ENCODE data around the gene CRHR2.
"Not testable (repeated sequence)": the region's sequence is repeated elsewhere in the genome, so short reads cannot be mapped to it uniquely, and the experiment has no call there.

Gene CRHR2

GRCh38 chr7:30682212-30683083 lies at the start of gene CRHR2:
TSS of gene CRHR2 (minus strand) at chr7:30682456. CDS start at chr7:30682280, 176 bp downstream.
- DNase-seq (ENCODE audit: low read depth in 2 of 3, low spot score in 1 of 3) = no peak

GRCh38 chr7:30731581-30731980 lies 49.3 kb upstream of the CRHR2 start:
- no peak for DNase-seq (ENCODE audit: low read depth in 2 of 3, low spot score in 1 of 3)

- no peak for DNase-seq (ENCODE audit: low read depth in 2 of 3, low spot score in 1 of 3)
Measured at GRCh38 chr7:30730996-30731395, 48.7 kb upstream of the CRHR2 start.

GRCh38 chr7:30730097-30730496 lies 47.8 kb upstream of the CRHR2 start:
- no peak for DNase-seq (ENCODE audit: low read depth in 2 of 3, low spot score in 1 of 3)

- DNase-seq (ENCODE audit: low read depth in 2 of 3, low spot score in 1 of 3) = no peak
Measured at GRCh38 chr7:30729642-30730041, 47.4 kb upstream of the CRHR2 start.

GRCh38 chr7:30728591-30729100 lies 46.4 kb upstream of the CRHR2 start:
- no peak for DNase-seq (ENCODE audit: low read depth in 2 of 3, low spot score in 1 of 3)

- DNase-seq (ENCODE audit: low read depth in 2 of 3, low spot score in 1 of 3) = peak in 2 of 3 donors; percentile 11 to 16
Measured at GRCh38 chr7:30727061-30727945, 45.0 kb upstream of the CRHR2 start.

- DNase-seq (ENCODE audit: low read depth in 2 of 3, low spot score in 1 of 3) = no peak
Measured at GRCh38 chr7:30726296-30727006, 44.2 kb upstream of the CRHR2 start.

- no peak for DNase-seq (ENCODE audit: low read depth in 2 of 3, low spot score in 1 of 3)
Measured at GRCh38 chr7:30723776-30724175, 41.5 kb upstream of the CRHR2 start.

GRCh38 chr7:30722671-30723070 lies 40.4 kb upstream of the CRHR2 start:
- DNase-seq (ENCODE audit: low read depth in 2 of 3, low spot score in 1 of 3) = no peak

- no peak for DNase-seq (ENCODE audit: low read depth in 2 of 3, low spot score in 1 of 3)
Measured at GRCh38 chr7:30722187-30722586, 39.9 kb upstream of the CRHR2 start.

GRCh38 chr7:30721211-30721610 lies 39.0 kb upstream of the CRHR2 start:
- DNase-seq (ENCODE audit: low read depth in 2 of 3, low spot score in 1 of 3) = no peak

- DNase-seq (ENCODE audit: low read depth in 2 of 3, low spot score in 1 of 3) = not testable (repeated sequence)
Measured at GRCh38 chr7:30719434-30719833, 37.2 kb upstream of the CRHR2 start.

GRCh38 chr7:30717181-30717580 lies 34.9 kb upstream of the CRHR2 start:
- DNase-seq (ENCODE audit: low read depth in 2 of 3, low spot score in 1 of 3) = no peak

- no peak for DNase-seq (ENCODE audit: low read depth in 2 of 3, low spot score in 1 of 3)
Measured at GRCh38 chr7:30714129-30714528, 31.9 kb upstream of the CRHR2 start.

- no peak for DNase-seq (ENCODE audit: low read depth in 2 of 3, low spot score in 1 of 3)
Measured at GRCh38 chr7:30713392-30713791, 31.1 kb upstream of the CRHR2 start.

GRCh38 chr7:30710669-30711068 lies 28.4 kb upstream of the CRHR2 start:
- no peak for DNase-seq (ENCODE audit: low read depth in 2 of 3, low spot score in 1 of 3)

GRCh38 chr7:30709549-30709948 lies 27.3 kb upstream of the CRHR2 start:
- DNase-seq (ENCODE audit: low read depth in 2 of 3, low spot score in 1 of 3) = no peak

- no peak for DNase-seq (ENCODE audit: low read depth in 2 of 3, low spot score in 1 of 3)
Measured at GRCh38 chr7:30708983-30709382, 26.7 kb upstream of the CRHR2 start.

GRCh38 chr7:30708412-30708811 lies 26.2 kb upstream of the CRHR2 start:
- no peak for DNase-seq (ENCODE audit: low read depth in 2 of 3, low spot score in 1 of 3)

All from stimulated activated CD4-positive, alpha-beta T cell treated with anti-CD3 and anti-CD28 coated beads, Interleukin-12 subunit alpha, Interleukin-12 subunit beta, amount 100 ng/mL, for 48 hours (primary cell).